ENCODE data around the gene PHETA1.

The PHETA1 gene, protein sequence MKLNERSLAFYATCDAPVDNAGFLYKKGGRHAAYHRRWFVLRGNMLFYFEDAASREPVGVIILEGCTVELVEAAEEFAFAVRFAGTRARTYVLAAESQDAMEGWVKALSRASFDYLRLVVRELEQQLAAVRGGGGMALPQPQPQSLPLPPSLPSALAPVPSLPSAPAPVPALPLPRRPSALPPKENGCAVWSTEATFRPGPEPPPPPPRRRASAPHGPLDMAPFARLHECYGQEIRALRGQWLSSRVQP

DNA sequence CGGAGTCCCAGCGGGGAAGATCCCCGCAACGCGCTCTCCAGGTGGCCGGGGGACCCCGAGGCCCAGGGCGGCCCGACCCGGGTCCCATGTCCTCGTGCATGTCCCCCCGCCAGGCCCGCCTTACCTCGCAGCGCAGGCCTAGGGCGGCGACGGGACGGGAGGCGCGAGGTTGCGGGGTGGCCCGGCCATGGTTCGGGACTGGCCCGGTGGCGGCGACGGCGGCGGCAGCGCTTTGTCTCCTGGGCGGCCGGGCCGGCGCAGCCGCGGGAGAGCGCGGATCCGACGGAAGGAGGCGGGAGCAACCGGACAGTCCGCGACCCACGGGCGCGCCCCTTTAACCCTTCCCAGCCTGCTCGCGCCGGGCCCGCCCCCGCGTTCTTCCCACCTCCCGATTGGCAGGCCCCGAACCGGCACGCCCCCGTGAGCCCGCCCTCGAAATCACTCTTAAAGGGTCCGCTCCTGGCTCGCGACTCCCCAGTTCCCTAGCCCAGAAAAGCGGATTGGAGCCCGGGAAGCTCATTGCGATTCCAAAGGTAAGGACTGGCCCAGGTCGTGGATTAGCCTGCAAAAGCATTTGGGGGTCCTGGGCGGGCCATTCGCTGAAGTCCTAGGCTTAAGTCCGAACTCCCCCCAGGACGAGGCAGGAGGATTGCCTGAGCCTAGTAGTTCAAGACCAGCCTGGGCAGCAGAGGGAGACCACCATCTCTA is at the start of gene PHETA1:
Gene PHETA1 (minus strand): TSS at position 308 of the 708 bp plus-strand sequence. CDS start 5,668 bp downstream, outside the sequence.
- peak; percentile 83 for DNase-seq (ENCODE audit: low read depth)

DNA sequence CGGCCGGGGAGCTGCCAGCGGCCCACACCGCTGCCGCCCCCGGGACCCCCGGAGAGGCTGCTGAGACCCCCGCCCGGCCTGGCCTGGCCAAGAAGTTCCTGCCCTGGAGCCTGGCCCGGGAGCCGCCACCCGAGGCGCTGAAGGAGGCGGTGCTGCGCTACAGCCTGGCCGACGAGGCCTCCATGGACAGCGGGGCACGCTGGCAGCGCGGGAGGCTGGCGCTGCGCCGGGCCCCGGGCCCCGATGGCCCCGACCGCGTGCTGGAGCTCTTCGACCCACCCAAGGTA is 49.6 kb upstream of the PHETA1 start:
- DNase-seq (ENCODE audit: low read depth), result no peak

DNA sequence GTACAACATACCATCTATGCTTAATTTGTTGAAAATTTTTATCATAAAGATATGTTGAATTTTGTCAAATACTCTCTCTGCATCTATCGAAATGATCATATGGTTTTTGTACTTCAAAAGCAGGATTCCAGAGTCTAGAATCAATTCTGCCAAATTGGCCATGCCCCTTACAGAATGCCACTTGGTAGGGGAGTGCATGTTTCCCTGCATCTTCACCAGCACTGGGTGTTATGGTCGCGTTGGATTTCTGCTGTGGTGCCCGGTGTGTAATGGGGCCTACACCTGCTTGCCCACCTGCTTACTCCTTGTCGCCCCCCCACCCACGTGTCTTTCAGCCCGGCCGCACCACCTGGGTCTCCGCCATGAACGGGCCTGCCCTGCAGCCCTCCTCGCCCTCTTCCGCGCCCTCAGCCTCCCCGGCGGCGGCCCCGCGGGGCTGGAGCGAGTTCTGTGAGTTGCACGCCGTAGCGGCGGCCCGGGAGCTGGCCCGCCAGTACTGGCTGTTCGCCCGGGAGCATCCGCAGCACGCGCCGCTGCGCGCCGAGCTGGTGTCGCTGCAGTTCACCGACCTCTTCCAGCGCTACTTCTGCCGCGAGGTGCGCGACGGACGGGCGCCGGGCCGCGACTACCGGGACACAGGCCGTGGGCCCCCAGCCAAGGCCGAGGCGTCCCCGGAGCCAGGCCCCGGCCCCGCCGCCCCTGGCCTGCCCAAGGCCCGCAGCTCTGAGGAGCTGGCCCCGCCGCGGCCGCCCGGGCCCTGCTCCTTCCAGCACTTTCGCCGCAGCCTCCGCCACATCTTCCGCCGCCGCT is 49.1 kb upstream of the PHETA1 start:
- no peak for DNase-seq (ENCODE audit: low read depth)

DNA sequence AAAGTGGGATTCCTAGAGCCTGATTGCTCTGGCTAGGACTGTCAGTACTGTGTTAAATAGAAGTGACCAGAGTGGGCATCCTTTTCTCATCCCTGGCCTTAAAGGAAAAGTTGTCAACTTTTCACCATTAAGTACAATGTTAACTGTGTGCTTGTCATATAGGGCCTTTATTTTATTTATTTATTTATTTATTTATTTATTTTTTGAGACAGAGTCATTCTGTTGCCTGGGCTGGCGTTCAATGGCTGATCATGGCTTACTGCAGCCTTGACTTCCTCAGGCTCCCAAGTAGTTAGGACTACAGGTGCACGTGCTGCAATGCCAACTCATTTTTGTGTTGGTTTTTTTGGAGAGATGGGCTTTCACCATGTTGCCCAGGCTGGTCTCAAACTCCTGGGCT is 48.4 kb upstream of the PHETA1 start:
- DNase-seq (ENCODE audit: low read depth), result no peak

- DNase-seq (ENCODE audit: low read depth), result no peak
These were observed 45.9 kb upstream of the PHETA1 start for GRCh38 chr12:111414711-111415252.

DNA sequence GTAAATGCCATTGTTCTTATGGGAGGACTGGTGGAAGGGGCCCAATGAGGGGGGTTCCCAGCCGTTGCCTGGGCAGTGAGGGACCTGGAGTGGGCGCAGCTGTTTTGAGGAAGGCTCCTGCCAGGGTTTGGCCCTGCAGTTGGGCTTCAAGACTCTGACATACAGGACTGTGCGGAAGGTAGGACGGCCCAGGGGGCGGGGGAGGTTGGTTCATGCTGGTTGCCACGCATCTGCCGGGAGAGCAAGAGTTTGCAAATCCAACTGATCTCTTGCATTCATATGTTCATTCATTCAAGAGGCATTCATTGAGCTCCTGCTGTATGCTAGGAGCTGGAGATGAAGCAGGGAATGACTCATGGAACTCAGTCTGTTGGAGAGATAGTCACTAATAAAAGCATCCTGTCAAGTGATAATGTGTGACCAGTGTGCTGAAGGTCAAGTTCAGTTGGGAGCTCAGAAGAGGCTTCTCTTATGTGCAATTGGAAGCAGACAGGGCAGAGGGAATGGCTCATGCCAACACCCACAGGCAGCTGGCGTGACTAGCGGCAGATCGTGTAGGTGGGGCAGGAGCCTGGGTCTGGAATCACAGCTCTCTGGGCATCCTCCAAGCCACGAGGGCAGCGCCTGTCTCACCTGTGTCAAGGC is 44.7 kb upstream of the PHETA1 start:
- no peak for DNase-seq (ENCODE audit: low read depth)

GRCh38 chr12:111412830-111413441 is 44.0 kb upstream of the PHETA1 start:
- DNase-seq (ENCODE audit: low read depth), result no peak

DNA sequence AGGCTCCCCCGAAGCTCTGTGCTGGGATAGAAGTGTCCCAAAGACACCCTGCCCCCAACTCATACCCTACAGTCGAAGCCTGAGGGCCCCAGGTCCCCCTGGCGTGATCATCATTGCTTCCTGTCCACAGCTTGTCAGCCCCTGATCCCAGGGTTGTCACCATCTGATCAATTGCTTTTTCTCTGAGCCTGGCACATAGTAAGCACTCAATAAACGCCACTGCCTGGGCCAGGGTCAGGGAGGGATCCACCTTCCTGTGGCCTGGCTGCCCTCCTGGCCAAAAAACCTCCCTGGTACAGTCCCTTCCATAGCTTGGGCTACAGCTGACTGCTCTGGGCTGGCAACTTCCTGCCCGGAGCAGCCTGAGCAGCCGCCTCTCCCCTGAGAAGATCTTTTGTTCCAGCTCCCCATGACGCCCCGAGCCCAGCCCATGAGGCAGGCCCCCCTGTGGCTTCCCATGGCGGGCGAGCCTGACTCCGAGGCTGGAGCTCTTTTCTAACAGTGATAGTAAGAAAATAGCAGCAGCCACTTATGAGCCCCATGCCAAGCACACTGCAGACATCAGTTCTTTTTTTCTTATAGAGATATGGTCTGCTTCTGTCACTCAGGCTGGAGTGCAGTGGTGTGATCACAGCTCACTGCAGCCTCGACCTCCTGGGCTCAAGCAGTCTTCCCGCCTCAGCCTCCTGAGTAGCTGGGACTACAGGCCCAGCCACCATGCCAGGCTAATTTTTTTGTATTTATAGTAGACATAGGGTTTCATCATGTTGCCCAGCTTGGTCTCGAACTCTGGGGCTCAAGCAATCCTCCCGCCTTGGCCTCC is 43.3 kb upstream of the PHETA1 start:
- no peak for DNase-seq (ENCODE audit: low read depth)

GRCh38 chr12:111411185-111411764 is 42.4 kb upstream of the PHETA1 start:
- no peak for DNase-seq (ENCODE audit: low read depth)

GRCh38 chr12:111410431-111411184 is 41.7 kb upstream of the PHETA1 start:
- no peak for DNase-seq (ENCODE audit: low read depth)

DNA sequence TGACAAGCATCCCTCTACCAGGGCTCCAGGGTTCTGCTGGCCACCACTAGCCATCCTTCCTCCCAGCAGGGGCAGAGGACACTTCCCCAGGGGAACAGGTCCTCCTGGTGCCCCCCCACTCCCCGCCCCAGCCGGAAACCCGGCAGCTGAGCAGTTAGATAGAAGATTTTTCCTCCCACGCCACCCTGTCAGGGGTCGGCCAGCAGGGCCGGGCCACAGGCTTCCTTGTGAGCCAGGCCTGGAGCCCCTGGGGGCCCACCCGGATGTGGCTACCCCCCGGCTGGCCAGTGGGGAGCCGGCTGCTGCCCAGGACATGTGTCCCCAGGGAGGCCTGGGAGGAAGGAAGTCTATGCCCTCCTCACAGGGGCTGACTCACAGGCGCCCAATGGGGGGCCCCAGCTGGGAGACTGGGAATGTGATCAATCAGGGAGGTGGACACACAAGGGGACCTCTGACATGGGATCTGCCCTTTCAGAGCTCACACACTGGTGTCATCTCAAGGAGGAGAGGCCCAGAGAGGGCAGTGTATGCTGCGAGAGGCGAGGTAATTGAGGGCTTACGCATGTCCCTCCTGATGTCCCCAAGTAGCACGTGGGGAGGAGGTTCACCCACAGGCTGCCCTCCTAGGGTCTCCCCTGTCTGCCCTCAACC is 41.0 kb upstream of the PHETA1 start:
- DNase-seq (ENCODE audit: low read depth), result peak; percentile 45

GRCh38 chr12:111409403-111409779 is 40.5 kb upstream of the PHETA1 start:
- no peak for DNase-seq (ENCODE audit: low read depth)

- DNase-seq (ENCODE audit: low read depth), result no peak
These were observed 39.9 kb upstream of the PHETA1 start for GRCh38 chr12:111408686-111409402.

- DNase-seq (ENCODE audit: low read depth), result no peak
These were observed 39.2 kb upstream of the PHETA1 start for GRCh38 chr12:111408116-111408440.

GRCh38 chr12:111407377-111408115 is 38.7 kb upstream of the PHETA1 start:
- no peak for DNase-seq (ENCODE audit: low read depth)

- DNase-seq (ENCODE audit: low read depth), result no peak
These were observed 37.8 kb upstream of the PHETA1 start for GRCh38 chr12:111406474-111407376.

DNA sequence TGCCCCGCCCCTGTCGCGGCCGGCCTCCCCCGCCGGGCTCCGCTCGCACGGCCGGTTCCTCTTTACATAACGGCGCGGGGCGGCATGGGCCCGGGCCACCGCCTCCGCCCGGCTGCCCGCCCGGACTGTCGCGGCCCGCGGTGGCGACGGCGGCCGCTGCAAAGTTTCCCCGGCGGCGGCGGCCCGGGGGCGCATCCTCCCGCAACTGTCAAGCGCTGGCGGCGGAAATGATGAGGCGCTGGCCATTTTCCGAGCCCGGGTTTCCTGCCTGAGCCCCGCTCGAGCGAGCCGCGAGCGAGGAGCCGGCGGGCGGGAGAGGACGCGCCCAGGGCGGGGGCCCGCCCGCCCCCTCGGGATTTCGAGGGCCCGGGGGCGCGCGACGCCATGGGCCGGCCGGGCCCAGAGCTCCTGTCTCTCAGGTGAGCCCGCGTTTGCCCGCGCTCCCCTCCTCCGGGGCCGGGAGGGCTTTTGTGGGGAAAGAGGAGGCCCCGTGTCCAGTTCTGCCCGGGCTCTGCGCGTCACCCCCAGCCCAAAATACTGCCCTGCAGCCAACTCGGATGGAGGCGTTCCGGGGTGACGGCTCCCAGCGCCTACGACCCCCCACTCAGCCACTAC is 37.1 kb upstream of the PHETA1 start, which contains the start of gene SH2B3:
Gene SH2B3 (plus strand): TSS at position 65 of the 615 bp plus-strand sequence. CDS start 12,223 bp downstream, outside the sequence.
- DNase-seq (ENCODE audit: low read depth), result no peak
